HG02610 (cell line): ENCODE results near the gene TBXA2R.

Source experiments
- ATAC-seq: cut with Tn5 transposase; IDR thresholded peaks from one replicate; pipeline ENCODE4 v1.9.1; 2021; ENCODE audit warnings: mild to moderate bottlenecking, moderate library complexity; ENCODE audit not compliant: unreplicated experiment

The TBXA2R gene

DNA sequence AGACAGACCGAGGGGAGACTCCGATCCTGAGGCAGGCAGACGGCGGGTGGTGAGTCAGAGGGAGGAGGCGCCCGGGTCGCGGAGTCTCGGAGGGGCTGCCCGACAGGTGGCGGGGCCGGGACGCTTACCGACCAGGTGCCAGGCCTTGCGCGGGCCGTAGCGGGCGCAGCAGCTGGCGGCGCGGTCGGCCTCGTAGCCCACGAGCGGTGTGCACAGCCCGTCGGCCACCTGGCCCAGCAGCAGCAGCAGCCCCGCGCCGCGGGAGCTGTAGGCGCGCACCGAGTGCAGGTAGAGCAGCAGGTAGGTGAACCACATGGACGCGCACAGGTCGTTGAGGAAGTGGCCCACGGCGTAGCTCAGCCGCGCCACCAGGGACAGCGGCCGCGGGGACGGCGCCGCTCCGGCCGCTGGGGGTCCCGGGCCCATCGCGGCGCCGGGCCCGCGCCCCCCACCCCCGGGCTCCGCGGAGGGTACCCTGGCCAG lies 49.7 kb downstream of the TBXA2R start:
- peak; percentile 18 for ATAC-seq

GRCh38 chr19:3556423-3556977 lies 50.2 kb downstream of the TBXA2R start:
- no peak for ATAC-seq

DNA sequence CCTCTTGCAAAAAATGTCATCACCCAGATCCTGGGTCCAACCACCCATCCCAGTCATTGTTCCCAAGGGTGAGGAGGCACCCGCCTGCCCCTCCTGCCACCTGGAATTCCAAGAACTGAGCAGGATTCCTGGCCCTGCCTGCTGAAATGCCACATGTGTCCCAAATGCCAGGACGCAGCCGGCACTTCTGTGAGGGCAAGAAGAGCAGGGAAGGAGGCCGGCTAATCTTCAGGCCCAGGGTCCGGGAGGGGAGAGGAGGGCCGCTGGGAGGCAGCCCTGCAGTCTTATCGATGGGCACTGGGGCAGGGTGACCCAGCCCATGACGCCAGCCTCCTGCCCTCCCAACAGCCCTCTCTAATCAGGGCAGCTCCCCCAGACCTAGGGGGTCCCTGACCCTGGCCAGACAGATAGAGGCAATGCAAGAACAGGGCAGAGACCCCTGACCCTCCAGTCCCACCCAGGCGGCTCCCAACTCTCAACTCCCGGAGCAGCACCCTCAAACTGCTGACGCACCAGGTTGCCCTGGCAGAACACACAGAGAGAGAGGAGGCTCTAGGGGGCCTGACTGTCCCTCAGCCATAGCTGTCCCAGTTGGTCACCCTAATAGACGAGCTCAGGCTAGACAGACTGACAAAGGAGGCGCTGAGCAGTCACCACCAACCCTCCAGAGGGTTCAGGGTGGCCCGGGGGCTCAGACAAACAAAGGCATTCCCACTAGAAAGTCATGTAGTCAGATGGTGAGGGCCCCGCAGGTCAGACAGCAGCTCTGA lies 50.8 kb downstream of the TBXA2R start:
- no peak for ATAC-seq

GRCh38 chr19:3554254-3555083 lies 52.2 kb downstream of the TBXA2R start:
- ATAC-seq: no peak

DNA sequence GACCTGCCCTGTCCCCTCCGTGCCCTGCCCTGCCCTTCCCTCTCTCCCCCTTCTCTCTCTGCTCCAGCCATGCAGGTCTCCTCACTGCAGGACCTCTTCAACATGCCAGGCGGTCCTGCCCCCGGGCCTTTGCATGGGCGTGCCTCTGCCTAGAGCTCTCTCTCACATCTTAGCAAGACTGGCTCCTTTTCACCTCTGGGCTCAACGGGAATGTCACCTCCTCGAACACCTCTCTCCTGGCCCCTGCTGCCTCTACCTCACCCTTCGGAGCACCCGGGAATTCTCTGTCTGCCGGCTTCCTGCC lies 54.9 kb downstream of the TBXA2R start:
- ATAC-seq: no peak

- no peak for ATAC-seq
Observed at GRCh38 chr19:3550947-3551791, 55.5 kb downstream of the TBXA2R start.

DNA sequence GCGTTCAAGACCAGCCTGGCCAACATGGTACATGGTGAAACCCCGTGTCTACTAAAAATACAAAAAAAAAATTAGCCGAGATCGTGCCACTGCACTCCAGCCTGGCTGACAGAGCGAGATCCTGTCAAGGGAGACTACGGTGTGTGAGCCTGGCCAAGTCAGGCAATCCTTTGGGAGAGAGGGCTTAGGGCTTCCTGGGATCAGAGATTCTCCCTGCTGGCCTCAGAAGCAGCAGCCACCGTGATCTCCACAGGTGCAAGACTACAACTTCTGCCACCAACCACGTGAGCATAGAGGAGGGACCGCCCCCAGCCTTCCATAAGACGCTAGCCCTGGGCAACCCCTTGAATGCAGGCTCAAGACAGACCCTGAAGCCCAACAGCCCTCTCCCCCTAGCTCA lies 56.9 kb downstream of the TBXA2R start:
- ATAC-seq: no peak

DNA sequence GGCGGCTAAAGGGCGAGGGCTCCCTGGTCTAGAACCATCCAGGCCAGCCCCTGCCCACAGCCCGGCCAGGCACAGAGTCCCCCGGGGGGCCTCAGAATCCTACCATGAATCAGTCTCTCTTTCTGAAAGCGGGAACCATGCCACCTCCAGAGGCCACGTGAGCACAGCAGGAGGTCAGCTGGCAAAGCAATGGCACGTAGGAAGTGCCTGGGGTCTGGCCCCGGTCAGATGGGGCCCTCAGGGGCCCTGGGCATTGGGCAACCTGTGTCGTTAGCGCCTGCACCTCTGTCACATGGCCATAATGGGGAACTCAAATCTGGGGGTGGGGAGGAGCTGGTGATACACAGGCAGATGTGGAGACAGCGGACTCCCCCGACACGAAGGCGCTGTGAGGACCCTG lies 58.1 kb downstream of the TBXA2R start:
- ATAC-seq: no peak

DNA sequence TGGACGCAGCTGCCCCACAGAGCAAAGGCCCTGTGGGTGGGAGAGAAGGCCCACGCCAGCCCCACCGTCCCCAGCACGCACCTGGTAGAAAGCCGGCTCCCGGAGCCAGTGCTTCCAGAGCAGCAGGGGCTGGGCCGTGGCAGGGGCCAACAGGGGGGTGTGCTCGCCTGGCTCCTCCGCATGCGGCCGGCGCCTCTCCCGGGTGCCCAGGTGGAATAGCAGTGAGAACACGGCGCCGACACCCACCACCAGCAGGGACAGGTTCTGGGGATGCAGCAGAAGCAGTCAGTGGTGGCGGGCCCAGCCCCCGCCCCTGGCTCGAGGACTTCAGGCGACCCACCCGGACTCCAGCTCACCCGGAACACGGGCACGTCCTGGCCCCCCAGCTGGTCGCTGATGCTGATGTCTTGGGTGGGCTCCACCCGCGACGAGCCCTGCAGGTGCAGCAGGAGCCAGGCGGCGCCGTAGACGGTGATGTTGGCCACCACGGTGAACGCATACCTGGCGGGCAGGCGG lies 58.9 kb downstream of the TBXA2R start:
- ATAC-seq: no peak

GRCh38 chr19:3547301-3547731 lies 59.4 kb downstream of the TBXA2R start:
- ATAC-seq: no peak

DNA sequence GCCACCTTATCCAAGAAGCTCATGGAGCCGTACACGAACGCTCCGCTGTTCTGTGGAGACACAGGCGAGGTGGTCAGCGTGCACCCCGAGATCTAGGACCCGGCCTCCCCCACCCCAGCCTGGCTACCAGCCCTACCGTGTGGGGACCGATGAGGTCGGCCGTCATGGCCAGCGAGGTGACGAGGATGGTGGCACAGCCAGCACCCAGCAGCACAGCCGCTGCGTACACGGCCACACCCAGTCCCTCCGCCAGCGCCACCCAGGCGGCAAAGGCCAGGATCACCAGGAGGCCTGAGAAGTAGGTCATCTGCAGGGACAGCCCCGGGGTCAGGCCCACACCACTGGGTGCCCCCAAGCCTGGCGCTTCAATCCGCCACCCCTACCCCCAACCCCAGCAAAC lies 60.6 kb downstream of the TBXA2R start:
- ATAC-seq: no peak

GRCh38 chr19:3545669-3546034 lies 61.0 kb downstream of the TBXA2R start:
- no peak for ATAC-seq

DNA sequence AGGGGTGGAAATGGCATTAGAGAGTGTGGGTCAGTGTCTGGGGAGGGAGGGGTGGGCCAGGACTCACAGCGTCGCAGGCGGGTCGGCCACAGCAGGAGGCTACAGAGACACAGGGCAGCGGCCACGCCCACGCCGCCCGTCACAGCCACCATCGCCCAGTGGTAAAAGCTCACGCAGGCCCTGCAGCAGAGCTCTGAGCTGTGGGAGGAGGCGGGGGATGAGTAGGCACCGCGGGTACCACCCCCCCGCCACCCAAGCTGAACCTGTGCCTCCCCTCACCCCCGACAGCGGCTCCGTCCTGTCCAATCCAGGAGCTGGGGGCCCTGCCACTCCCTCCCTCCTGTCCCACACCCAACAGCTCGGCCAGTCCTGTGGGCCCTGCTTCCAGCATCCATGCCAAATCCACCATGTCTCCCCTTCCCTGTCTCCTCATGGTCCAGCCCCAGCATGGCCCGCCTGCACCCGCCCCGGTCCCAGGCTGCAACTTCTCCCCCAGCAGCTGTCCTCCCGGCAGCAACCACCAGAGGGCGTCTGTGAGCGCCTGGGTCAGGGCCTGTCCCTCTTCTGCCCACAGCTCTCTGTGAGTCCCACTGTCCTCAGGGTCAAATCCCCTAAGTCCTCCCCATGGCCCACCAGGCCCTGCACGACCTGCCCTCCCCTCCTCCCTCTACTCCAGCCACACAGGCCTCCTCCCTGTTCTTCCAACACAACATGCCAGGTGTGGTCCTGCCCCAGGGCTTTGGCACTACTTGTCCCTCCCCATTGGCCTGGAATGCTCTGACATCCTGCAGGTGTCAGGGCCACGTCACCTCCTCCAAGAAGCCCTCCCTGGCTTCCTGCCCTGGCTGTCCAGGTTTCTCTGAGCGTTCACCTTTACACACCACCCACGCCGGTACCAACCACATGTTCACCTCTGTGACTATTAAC lies 61.7 kb downstream of the TBXA2R start:
- no peak for ATAC-seq
